Activated T-helper 17 cell treated with anti-CD3 and anti-CD28 coated beads, Interleukin-2, amount 50 U/mL, for 72 hours (primary cell): Measurements from ENCODE around the gene PNMA6E. TPM values are rescaled to one million over a fixed set of nuclear protein-coding genes. Genes with fewer than 3 reads are reported as not detected.
"Not testable (repeated sequence)": the region's sequence is repeated elsewhere in the genome, so short reads cannot be mapped to it uniquely, and the experiment has no call there.

Source experiments
- ATAC-seq: fragments of 150-1000 bp; cut with Tn5 transposase; replicated peaks from 2 replicates; pipeline ENCODE4 v1.10.0; 2021; ENCODE audit warnings: mild to moderate bottlenecking, moderate library complexity
- H3K27ac Mint-ChIP-seq: one replicate; pipeline ENCODE4 v1.8.0; 2022; ENCODE audit warnings: mixed read lengths
- H3K27me3 Mint-ChIP-seq: one replicate; pipeline ENCODE4 v1.8.0; 2022; ENCODE audit warnings: mixed read lengths
- H3K36me3 Mint-ChIP-seq: one replicate; pipeline ENCODE4 v1.8.0; 2022; ENCODE audit warnings: low read depth, mild to moderate bottlenecking, mixed read lengths
- H3K4me1 Mint-ChIP-seq: one replicate; pipeline ENCODE4 v1.8.0; 2022; ENCODE audit warnings: mixed read lengths
- H3K4me3 Mint-ChIP-seq: one replicate; pipeline ENCODE4 v1.8.0; 2022; ENCODE audit warnings: mild to moderate bottlenecking, mixed read lengths
- H3K9me3 Mint-ChIP-seq: one replicate; pipeline ENCODE4 v1.8.0; 2022; ENCODE audit warnings: mixed read lengths
- total RNA-seq, 2 donors: library from RNA; stranded (reverse); gene quantifications; one replicate each; pipeline ENCODE4 v1.2.3, GENCODE V29; 2022

Gene PNMA6E
- total RNA-seq, 2 donors from 2014 or later, result not detected

DNA sequence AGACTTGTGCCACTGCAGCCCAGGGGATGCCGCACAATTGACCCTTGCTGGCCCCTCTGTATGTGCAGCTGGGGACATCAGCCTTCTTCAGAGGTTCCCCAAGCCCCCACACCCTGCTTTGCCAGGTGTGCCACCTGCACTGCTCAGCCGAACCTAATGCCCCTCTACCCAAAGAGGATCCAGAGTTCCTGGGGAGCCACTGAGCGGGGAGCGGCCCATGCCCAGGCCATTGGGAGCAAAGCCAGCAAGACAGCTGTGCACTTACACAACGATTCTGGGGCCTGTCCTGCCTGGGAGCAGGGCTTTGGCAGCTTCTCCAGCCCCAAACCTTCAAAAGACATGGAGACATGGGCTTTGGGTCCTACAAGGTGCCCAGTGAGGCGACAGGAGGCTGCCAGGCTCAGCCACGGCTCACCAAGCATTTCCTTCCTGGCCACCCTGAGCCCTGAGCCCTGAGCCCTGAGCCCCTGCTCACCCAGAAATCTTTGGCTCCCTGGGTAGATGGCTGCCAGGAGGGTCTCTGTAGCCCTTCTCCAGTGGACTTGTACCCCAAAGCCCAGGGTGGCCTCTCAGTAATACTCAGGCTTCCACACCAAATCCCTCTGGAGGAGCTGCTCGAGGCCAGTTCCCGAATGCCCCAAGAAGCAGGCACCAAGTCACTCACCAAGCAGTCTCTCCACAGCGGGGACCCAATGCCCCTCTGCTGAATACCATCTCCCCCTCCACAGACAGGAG, 13.0 kb downstream of the PNMA6E start:
- no peak for ATAC-seq
- Mint-ChIP-seq H3K4me1 (peaks cover 5% of the 10 kb centered on the region), H3K27ac (no peak overlapping the region), H3K4me3 (no peak overlapping the region), H3K9me3 (no peaks in the 10 kb centered on the region), H3K36me3 (no peaks in the 10 kb centered on the region), H3K27me3 (no peaks in the 10 kb centered on the region)

DNA sequence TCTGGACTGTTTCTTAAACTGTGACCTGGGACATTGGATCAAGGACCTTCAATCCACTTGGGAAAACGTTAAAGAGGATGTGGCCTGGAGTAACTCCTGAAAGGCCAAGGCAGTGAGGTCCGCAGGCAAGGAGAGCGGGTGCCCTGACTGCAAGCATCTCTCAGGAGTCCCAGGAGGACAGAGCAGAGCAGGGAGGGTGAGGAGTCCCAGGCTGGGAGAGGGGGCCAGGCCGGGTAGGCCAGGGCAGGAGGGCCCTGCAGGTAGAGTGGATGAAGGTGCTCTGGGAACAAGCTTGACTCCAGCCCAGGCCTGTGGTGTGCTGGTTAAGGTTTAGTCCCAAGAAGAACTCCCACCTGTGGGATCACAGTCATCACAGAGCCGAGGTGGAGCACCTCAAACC, 13.8 kb downstream of the PNMA6E start:
- Mint-ChIP-seq H3K4me1 (peaks cover 5% of the 10 kb centered on the region), H3K27ac (no peak overlapping the region), H3K9me3 (no peaks in the 10 kb centered on the region), H3K27me3 (no peaks in the 10 kb centered on the region), H3K36me3 (no peaks in the 10 kb centered on the region), H3K4me3 (no peak overlapping the region)
- no peak for ATAC-seq

DNA sequence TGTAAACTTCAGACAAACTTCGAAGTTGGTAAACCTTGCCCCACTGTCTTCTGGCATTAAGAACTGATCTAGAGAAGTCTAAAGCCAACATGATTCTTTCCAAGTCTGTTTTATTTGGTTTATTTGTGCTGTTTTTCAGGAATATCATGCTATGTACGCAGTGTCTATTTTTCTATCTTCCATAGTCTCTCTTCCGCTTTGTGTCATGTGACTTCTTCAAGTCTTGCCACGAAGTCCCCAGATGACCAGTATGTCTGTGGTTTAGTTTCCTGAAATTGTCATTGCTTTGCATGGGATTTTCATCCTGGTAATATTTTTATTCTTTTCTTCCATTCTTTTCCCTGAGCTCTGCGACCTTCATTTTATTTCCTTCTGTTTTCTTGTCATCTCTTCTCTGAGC, 15.1 kb downstream of the PNMA6E start:
- Mint-ChIP-seq H3K9me3 (no peaks in the 10 kb centered on the region), H3K36me3 (no peaks in the 10 kb centered on the region), H3K4me1 (peaks cover 5% of the 10 kb centered on the region), H3K27ac (no peak overlapping the region), H3K27me3 (no peaks in the 10 kb centered on the region), H3K4me3 (no peak overlapping the region)
- ATAC-seq, result no peak

DNA sequence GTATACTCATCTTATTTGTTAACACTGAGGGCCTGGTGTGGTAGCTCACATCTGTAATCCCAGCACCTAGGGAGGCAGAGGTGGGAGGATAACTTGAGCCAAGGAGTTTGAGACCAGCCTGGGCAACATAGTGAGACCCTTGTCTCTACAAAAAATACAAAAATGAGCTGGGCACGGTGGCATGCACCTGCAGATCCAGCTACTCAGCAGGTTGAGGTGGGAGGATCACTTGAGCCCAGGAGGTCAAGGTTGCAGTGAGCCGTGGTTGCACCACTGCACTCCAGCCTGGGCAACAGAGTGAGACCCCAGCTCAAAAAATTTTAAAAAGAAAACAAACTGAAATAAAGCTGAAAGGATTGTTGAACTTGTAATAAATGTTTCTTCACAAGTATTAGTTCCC, 16.2 kb downstream of the PNMA6E start:
- ATAC-seq, H3K4me3 Mint-ChIP-seq, H3K9me3 Mint-ChIP-seq, H3K27me3 Mint-ChIP-seq, H3K4me1 Mint-ChIP-seq, H3K27ac Mint-ChIP-seq, H3K36me3 Mint-ChIP-seq: not testable (repeated sequence)

DNA sequence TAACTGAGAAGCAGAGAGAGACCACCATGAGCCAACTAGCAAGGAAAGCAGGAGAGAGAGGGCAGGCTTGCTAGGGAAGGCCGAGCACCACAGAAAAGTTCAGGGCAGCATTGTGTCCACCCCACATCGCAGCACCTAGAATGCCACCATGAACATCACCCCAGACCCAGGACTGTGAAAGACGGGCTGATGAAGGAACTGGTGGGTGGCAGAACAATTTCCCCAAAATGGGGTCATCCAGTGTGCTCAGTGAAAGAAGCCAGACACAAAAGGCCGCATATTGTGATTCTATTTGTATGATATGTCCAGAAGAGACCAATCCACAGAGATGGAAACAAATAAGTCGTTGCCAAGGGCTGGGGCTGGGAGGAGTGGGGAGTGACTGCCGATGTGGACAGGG, 16.8 kb downstream of the PNMA6E start:
- Mint-ChIP-seq H3K27ac (no peak overlapping the region), H3K9me3 (no peaks in the 10 kb centered on the region), H3K4me3 (no peak overlapping the region), H3K36me3 (no peaks in the 10 kb centered on the region), H3K4me1 (peaks cover 5% of the 10 kb centered on the region), H3K27me3 (no peaks in the 10 kb centered on the region)
- ATAC-seq, result no peak

DNA sequence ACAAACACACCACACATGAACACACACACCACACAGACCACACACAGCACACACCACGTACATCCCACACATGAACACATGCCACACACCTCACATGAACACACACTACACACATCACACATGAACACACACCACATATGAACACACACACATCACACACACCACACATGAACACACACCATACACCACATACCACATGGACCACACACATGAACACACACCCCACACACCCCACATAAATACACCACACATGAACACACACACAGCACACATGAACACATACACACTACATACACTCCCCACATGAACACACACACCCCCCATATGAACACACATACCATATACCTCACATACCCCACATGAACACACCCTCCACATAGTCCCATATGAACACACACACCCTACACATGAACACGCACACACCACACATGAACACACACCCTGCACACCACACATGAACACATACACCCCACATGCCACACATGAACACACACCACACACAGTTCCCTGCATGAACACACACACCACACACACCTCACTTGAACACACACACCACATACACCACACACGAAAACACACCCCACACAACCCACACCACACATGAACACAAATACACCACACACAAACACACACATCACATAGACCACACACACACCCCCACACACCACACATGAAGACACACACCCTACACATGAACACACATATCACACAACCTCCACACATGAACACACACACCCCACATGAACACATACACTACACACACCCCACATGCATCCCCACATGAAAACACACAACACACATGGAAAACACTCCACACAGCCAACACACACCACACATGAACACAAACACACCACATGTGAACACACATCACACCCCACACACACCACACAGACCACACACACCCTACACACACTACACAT, 18.3 kb downstream of the PNMA6E start:
- H3K4me3 Mint-ChIP-seq, result no peak overlapping the region
- no peaks in the 10 kb centered on the region for H3K9me3 Mint-ChIP-seq
- no peaks in the 10 kb centered on the region for H3K27me3 Mint-ChIP-seq
- ATAC-seq, result no peak
- no peak overlapping the region for H3K27ac Mint-ChIP-seq
- H3K36me3 Mint-ChIP-seq, result no peaks in the 10 kb centered on the region
- peaks cover 5% of the 10 kb centered on the region for H3K4me1 Mint-ChIP-seq

DNA sequence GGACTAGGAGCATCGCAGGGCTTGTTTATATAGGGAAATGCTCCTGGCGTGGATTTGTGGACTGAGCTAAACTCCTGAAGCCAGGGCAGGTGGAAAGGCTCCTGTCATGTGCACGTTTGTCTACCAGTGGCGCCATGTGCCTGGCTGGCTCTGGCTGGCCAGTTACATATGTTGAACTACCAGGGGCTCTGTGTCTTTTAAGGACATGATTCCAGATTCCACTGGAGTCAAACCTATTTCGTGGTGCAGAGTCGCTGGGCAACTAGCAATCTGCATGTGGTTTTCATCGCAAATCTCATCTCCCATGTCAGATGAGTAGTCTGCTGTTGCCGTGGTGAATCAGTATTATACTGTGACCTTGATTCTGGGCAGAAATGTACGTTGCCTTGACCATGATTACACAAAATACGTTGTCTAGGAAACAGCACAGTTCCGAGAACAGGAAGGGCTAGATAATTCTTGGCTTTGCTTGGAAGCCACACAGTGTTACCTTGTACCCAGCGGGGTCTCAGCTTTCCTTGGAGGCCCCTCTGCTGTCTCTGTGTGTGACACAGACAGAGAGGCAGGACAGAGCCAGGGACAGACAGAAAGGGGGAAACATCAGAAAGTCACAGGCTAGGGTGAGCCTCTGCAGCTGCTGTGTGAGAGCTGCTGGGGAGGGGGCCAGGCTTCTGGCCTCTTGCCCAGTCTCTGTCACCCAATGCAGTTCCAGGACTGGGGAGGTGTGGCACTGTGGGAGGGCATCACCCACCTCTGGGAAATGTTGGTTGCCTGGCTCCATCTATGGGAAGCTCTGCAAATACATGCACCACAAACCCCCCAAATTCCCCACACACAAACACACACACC, 19.2 kb downstream of the PNMA6E start:
- peak; percentile 93 for ATAC-seq
- H3K4me1 Mint-ChIP-seq, result peaks cover 5% of the 10 kb centered on the region

DNA sequence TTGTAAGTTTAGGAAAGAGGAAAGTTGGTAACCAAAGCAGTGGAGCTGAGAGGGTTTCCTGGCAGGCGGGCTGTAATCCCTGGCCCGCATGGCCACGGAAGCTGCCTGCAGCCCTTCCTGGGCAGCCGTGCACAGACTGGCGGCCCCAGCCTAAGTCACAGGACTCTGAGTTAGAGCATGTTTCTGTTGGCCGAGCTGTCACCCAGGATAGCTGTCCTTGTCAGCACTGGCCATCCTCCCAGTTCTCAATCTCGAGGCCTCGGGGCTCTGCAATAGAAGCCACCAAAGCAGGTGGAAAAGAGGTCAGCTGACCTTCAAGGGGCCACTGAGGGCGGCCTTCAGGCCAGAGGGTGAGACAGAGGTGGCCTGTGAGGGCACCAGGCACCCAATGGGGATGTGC, 20.5 kb downstream of the PNMA6E start:
- Mint-ChIP-seq H3K27ac (no peak overlapping the region), H3K27me3 (no peaks in the 10 kb centered on the region), H3K36me3 (no peaks in the 10 kb centered on the region), H3K9me3 (no peaks in the 10 kb centered on the region), H3K4me3 (no peak overlapping the region), H3K4me1 (no peaks in the 10 kb centered on the region)
- ATAC-seq, result no peak

More for the DNA sequence above, 19.2 kb downstream of the PNMA6E start:
- H3K27me3 Mint-ChIP-seq, result no peaks in the 10 kb centered on the region
- no peaks in the 10 kb centered on the region for H3K9me3 Mint-ChIP-seq
- H3K27ac Mint-ChIP-seq, result no peak overlapping the region
- H3K36me3 Mint-ChIP-seq, result no peaks in the 10 kb centered on the region
- H3K4me3 Mint-ChIP-seq, result no peak overlapping the region

DNA sequence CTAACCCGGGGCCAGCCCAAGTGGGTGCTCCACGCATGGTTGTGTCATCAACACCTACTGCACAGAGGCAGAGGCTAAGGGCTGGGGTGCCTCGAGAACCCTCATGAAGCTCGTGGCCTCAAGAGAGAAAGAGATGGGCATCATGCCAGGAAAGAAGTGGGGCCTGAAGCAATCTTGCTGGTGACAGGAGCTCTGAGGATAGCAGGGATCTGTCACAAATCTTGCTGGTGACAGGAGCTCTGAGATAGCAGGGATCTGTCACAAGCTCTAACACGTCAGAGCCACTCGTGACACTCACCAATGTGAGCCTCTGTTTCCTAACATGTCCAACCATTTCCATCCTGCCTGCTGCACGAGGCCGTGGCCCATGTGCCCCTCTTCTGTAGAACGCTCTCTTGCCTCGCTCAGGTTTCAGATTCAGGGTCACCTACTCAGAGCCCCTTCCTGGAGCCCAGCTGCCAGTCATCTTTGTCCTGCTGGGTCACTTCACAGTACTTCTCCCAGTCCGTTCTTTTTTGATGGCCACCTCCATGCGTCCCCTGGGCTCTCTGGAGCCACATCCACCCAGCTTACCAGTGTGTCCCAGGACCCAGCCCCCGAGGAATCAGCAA, 21.1 kb downstream of the PNMA6E start:
- Mint-ChIP-seq H3K9me3 (no peaks in the 10 kb centered on the region), H3K4me3 (no peak overlapping the region)

DNA sequence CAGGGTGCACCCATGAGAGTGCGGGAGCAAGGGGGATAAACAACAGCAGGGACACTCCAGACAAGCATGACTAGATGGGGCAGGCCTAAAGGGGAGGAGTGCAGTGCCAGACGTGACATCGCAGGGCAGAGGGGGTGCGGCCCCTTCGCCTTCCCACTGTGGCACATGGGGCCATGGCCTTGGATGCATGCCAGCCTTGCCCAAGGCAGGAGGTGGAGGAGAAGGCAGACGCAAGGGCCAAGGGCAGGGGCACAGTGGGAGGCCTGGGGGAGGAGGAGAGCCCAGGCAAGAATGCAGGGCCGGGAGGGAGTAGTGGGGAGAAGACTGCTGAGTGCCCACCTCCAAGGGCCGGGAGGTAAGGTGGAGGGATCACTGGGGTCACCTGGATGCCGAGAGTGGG, 21.6 kb downstream of the PNMA6E start:
- no peak for ATAC-seq
- Mint-ChIP-seq H3K9me3 (no peaks in the 10 kb centered on the region), H3K4me3 (no peak overlapping the region), H3K27ac (no peak overlapping the region), H3K27me3 (no peaks in the 10 kb centered on the region), H3K36me3 (no peaks in the 10 kb centered on the region), H3K4me1 (no peaks in the 10 kb centered on the region)

More for the DNA sequence above, 21.1 kb downstream of the PNMA6E start:
- Mint-ChIP-seq H3K4me1 (no peaks in the 10 kb centered on the region), H3K36me3 (no peaks in the 10 kb centered on the region), H3K27ac (no peak overlapping the region), H3K27me3 (no peaks in the 10 kb centered on the region)
- ATAC-seq, result no peak

DNA sequence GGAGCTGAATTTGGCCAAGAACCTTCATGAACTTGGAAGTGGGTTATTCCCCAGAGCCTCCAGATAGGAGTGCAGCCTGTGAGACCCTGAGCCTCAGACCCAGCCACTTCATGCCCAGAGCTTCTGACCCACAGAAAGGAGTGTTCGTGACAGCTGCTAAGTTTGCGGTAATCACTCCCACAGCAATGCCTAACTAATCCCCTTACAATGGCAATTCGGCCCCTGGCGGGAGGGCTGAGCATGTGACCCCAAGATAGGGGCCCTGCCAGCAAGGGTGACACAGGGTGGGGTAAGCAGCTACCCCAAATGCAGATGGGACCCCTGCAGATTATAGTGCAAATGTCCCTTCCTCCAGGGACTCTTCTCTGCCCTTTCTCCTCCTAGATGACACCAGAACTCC, 22.5 kb downstream of the PNMA6E start:
- Mint-ChIP-seq H3K36me3 (no peaks in the 10 kb centered on the region), H3K27me3 (no peaks in the 10 kb centered on the region), H3K9me3 (no peaks in the 10 kb centered on the region), H3K4me1 (no peaks in the 10 kb centered on the region), H3K4me3 (no peak overlapping the region), H3K27ac (no peak overlapping the region)
- ATAC-seq, result no peak

DNA sequence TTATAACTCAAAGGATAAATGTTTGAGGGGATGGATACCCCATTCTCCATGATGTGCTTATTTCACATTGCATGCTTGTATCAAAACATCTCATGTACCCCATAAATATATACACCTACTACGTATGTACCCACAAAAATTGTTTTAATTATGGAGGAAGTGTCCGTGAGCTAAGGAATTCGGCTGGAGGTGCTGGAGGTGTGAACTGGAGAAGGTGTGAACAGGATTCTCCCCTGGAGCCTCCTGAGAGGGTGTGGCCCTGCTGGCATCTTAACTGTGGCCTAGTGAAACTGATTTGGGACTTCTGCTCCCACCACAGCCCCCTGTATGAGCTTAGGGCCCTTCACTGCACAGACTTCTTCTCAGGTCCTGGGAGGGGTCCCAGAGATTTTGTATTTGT, 23.4 kb downstream of the PNMA6E start:
- no peak overlapping the region for H3K27ac Mint-ChIP-seq
- ATAC-seq, result no peak

DNA sequence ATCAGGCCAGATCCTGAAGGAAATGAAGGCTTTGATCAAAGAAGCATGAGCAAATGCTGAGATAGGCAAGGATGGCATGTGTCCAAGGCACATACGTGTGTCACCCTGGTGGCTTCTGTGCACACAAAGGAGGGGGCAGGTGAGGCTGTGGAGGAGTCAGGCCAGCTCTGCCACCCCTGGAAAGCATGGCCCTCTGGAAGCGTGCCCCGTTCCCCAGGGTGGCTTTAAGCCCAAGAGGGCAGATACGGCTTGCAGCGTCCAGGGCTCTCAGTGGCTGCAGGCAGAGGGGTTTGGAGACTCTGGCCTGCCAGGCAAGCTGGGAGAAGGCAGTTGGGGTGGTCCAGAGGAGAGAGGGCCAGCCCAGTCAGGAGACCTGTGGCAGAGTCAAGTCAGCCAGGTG, 25.6 kb downstream of the PNMA6E start:
- Mint-ChIP-seq H3K4me3 (no peak overlapping the region), H3K4me1 (peaks cover 3% of the 10 kb centered on the region), H3K27me3 (no peaks in the 10 kb centered on the region), H3K36me3 (no peaks in the 10 kb centered on the region), H3K9me3 (no peaks in the 10 kb centered on the region), H3K27ac (no peak overlapping the region)
- no peak for ATAC-seq

More for the DNA sequence above, 23.4 kb downstream of the PNMA6E start:
- H3K4me3 Mint-ChIP-seq, result no peak overlapping the region
- no peaks in the 10 kb centered on the region for H3K9me3 Mint-ChIP-seq
- H3K4me1 Mint-ChIP-seq, result no peaks in the 10 kb centered on the region
- no peaks in the 10 kb centered on the region for H3K27me3 Mint-ChIP-seq
- H3K36me3 Mint-ChIP-seq, result no peaks in the 10 kb centered on the region

DNA sequence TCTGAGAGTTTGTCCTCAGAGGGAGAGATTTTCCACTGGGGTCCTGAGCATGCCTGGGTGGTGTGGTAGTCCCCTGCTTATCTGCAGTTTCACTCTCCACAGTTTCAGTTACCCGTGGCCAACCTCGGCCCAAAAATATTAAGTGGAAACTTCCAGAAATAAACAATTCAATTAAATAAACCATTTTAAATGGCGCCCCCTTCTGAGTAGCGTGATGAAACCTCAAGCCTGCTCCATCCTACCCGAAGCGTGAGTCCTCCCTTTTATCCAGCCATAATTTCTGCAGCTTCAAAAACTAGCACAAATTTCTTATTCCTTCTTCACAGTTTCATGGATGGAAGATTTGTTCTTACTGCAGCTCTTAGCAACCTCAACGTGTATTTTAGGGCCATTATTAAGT, 26.7 kb downstream of the PNMA6E start:
- Mint-ChIP-seq H3K4me1 (peaks cover 6% of the 10 kb centered on the region), H3K4me3 (no peak overlapping the region), H3K27ac (no peak overlapping the region), H3K9me3 (no peaks in the 10 kb centered on the region), H3K36me3 (no peaks in the 10 kb centered on the region), H3K27me3 (no peaks in the 10 kb centered on the region)
- ATAC-seq, result no peak
